Inflammatory macrophage (primary cell): ENCODE data around the gene FAM185A.
"Not testable (repeated sequence)": the region's sequence is repeated elsewhere in the genome, so short reads cannot be mapped to it uniquely, and the experiment has no call there.

Experiments
- DNase-seq, 2 donors: peaks; one replicate each; pipeline ENCODE4 v3.0.0-alpha.2; 2020 to 2022

Gene FAM185A

GRCh38 chr7:102833343-102833742, 84.5 kb downstream of the FAM185A start:
- DNase-seq = no peak

DNA sequence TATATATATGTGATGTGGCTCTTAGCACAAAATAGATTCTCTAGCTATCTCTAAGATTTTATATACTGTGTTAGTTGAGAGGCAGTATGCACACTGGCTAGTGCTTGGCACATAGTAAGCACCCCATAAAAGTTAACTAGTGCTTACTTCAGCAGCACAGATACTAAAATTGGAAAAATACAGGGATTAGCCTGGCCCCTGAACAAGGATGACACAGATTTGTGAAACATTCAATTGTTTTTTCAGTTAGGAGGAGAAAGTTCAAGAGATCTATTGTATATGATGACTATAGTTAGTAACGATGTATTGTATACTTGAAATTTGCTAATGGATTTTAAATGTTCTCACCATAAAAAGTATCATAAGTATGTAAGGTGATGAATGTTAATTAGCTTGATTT, 85.7 kb downstream of the FAM185A start:
- no peak for DNase-seq

- DNase-seq = peak; percentile 9 to 13
These were observed 86.2 kb downstream of the FAM185A start for GRCh38 chr7:102834999-102835398.

DNA sequence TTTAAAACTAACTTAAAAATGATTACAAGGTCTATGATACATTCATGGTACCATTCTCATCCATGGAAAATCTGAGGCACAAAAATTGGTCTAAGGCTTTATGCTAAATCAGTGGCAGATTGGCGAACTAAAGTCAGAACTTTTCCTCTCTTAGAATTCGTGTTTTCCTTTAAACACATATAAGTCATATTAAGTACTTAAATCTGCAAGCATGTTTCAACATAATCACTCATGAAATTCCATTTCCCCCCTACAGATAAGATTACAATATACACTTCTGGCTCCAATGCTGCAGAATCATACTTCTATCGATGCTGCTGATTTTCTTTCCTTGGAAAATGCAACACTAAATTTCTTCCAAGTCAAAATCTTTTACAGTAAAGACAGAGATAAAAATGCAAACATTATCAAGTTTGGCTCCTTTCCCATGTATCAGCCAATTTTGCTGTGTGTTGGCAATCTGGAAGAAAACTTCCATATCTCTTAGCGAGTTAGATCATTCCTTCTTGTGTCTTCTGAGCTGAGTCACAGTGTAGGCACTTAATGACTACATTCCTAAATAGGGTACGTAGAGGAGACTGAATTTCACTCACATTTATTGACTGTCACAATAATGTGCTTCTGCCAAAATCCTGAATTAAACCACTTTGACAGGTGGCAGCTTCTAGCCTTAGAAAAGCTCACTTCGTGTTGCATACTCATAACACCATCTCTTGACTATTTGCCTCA, 87.6 kb downstream of the FAM185A start:
- no peak for DNase-seq

DNA sequence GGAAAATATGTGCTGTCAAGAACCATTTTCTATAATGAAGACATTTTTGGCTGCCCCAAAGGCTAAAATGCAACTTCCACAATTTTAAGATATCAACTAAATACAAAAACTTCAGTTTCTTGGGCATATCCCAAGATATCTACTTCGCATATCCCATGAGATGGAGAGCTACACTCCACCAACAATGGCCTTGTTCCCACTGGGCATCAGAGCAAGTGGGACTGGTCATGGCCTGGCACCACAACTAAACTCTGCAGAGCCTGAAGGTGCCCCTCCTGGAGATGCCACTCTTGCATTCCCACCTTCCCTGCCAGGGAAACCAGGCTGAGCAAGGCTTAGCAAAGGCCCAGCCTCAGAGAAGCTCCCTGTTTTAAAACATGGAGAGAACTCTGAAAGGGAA, 88.2 kb downstream of the FAM185A start:
- DNase-seq = no peak

GRCh38 chr7:102837802-102838201, 89.0 kb downstream of the FAM185A start:
- no peak for DNase-seq

GRCh38 chr7:102838572-102839101, 89.8 kb downstream of the FAM185A start:
- DNase-seq = not testable (repeated sequence)

DNA sequence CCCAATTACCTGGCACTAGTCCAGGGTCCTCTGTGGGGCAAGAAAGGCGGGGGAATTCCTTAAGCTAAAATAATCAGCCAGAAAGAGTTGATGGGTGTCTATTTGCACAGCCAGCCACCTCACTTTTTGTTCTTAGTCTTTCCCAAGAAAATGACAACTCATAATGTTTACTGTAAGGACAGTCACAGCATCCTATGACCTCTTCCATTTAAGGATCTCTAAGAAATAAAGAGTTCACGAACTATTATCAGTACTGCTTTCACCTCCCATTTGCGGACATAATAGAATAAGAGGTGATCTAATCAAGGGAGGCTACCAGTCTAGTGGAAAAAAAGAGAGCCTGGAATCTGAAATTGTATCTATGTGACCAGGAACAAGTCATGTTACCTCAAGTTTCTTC, 91.6 kb downstream of the FAM185A start:
- DNase-seq = no peak

GRCh38 chr7:102841290-102841689, 92.5 kb downstream of the FAM185A start:
- no peak for DNase-seq

DNA sequence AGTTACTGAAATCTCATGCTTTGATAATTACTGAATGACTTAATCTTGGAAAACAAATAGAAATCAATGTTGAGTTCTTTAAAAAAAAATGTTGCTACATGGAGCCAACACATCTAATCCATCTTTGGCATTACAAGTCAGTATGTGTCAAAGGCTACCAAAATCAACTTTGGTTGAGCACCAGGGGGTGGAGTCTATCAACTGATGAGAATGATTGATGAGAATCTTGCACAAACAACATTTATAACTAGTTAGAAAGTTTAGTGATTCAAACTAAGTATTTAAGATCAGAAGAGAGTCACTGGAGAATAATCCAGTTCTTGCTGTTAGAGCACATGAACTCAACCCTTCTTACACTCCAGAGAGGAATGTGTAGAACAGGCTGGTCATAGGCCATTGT, 93.5 kb downstream of the FAM185A start:
- DNase-seq = no peak

DNA sequence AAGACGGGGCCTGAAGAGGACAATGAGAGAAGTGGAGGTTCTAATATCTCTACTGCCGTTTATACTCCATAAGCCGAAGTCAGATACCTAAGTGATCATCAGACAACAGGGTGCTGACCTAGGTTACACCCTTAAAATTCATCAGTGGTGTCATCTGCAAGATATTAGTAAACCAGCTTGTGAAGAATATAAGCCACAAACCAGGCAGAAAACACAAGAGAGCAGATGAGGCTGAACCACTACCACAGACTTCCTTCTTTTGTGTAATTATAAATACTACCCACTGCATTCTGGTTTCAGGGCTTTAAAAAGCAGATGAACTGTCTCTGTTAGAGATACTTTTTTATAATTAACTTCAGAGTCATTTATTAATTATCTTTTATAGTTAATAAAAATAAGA, 95.1 kb downstream of the FAM185A start:
- DNase-seq = no peak

DNA sequence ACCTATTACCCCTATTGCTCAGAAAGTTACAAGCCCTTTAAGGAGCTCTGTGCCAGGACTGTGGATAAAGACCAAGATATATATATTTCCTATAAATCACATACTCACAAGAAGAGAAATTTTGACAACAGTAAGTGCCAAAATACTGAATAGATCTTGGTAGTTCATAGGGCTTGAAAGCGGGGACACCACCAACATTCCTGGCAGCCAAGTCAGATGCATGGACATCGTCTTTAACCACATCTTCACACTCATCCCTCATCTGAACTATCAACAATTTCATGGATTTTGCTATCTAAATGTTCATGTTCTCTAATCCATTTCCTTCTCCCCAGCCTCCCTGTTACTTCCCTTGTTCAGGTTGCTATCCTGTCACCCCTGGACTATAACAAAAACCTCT, 96.5 kb downstream of the FAM185A start:
- no peak for DNase-seq

- DNase-seq = no peak
These were observed 100.3 kb downstream of the FAM185A start for GRCh38 chr7:102849079-102849478.

- no peak for DNase-seq
These were observed 100.7 kb downstream of the FAM185A start for GRCh38 chr7:102849538-102849937.

- DNase-seq = no peak
These were observed 107.2 kb downstream of the FAM185A start for GRCh38 chr7:102856036-102856435.
